GM12875 (cell line): ENCODE data around the gene RAP1A.
"Not testable (repeated sequence)": the region's sequence is repeated elsewhere in the genome, so short reads cannot be mapped to it uniquely, and the experiment has no call there.

Source experiments
- H3K4me3 ChIP-seq: one replicate; pipeline ENCODE4 v1.5.1; 2011; ENCODE audit warnings: low read depth, low read length, control low read depth
- CTCF ChIP-seq: IDR thresholded peaks from 2 replicates; pipeline ENCODE4 v1.5.1; 2011; ENCODE audit warnings: low read depth, mild to moderate bottlenecking, control low read depth, inconsistent platforms, low read length, moderate library complexity, borderline replicate concordance; ENCODE audit not compliant: insufficient read depth

RAP1A gene

GRCh38 chr1:111630567-111630966 lies 11.0 kb downstream of the RAP1A start:
- TF ChIP-seq CTCF: no peak

GRCh38 chr1:111631502-111631901 lies 11.9 kb downstream of the RAP1A start:
- no peak for TF ChIP-seq CTCF

More at GRCh38 chr1:111630567-111630966, 11.0 kb downstream of the RAP1A start:
- H3K4me3 ChIP-seq: no peak overlapping the region

GRCh38 chr1:111632771-111633170 lies 13.2 kb downstream of the RAP1A start:
- H3K4me3 ChIP-seq: not testable (repeated sequence)

More at GRCh38 chr1:111631502-111631901, 11.9 kb downstream of the RAP1A start:
- H3K4me3 ChIP-seq: no peak overlapping the region

- H3K4me3 ChIP-seq: no peak overlapping the region
- no peak for TF ChIP-seq CTCF
These were observed 14.2 kb downstream of the RAP1A start for GRCh38 chr1:111633736-111634247.

GRCh38 chr1:111635324-111636009 lies 15.9 kb downstream of the RAP1A start:
- no peak for TF ChIP-seq CTCF
- H3K4me3 ChIP-seq: no peak overlapping the region

GRCh38 chr1:111638320-111638719 lies 18.7 kb downstream of the RAP1A start:
- TF ChIP-seq CTCF: no peak

GRCh38 chr1:111639602-111640198 lies 20.1 kb downstream of the RAP1A start:
- TF ChIP-seq CTCF: no peak
- H3K4me3 ChIP-seq: no peak overlapping the region

More at GRCh38 chr1:111638320-111638719, 18.7 kb downstream of the RAP1A start:
- no peak overlapping the region for H3K4me3 ChIP-seq
